ENCODE results near the gene SPRED3. TPM values are rescaled to one million over a fixed set of nuclear protein-coding genes. Genes with fewer than 3 reads are reported as not detected.

SPRED3 gene
- total and polyA plus RNA-seq, 2 of the 8 experiments (the other 6 are each of a cell fraction or from before 2014, with no cell fraction given): 8.1 to 10.3 TPM

- ChIA-PET POLR2A (ENCODE audit: partially characterized antibody) (no interaction called here), CTCF (ENCODE audit: partially characterized antibody) (no interaction called here)
- H4K8ac ChIP-seq (ENCODE audit: extremely low read depth, insufficient read depth, low read length): no peak overlapping the region
- H3K4me3 ChIP-seq (ENCODE audit: extremely low read depth in 1 of 4, insufficient read depth in 2 of 4, low read depth in 3 of 4, low read length in 4 of 4): no peak overlapping the region
- H3K14ac ChIP-seq (ENCODE audit: insufficient read length): no peak overlapping the region
- 0 out of 2 replicates have a peak, but pooled peaks cover 2% of the 10 kb centered on the region for H3K23me2 ChIP-seq (ENCODE audit: low read depth, low read length)
- H4K20me1 ChIP-seq (replicated peaks in 1 of 2; ENCODE audit: control insufficient read depth in 1 of 2, insufficient read depth in 2 of 2, low read length in 2 of 2): peaks cover 0 to 2% of the 10 kb centered on the region in 2 experiments
- no peak overlapping the region for H4K5ac ChIP-seq (ENCODE audit: insufficient read length, low read depth, low read length)
- H3K27ac ChIP-seq (ENCODE audit: low read depth, low read length): no peak overlapping the region
- no peak overlapping the region for H3K18ac ChIP-seq (ENCODE audit: extremely low read depth, low read length)
- peaks cover 4 to 20% (median 15%) of the 10 kb centered on the region in 4 experiments for H3K27me3 ChIP-seq (replicated peaks in 1 of 4; ENCODE audit: control insufficient read depth in 3 of 4, extremely low read depth in 1 of 4, insufficient read depth in 3 of 4, low read length in 3 of 4)
- no peaks in the 10 kb centered on the region for H3K9me3 ChIP-seq (ENCODE audit: insufficient read depth in 2 of 2, low read depth in 1 of 2, low read length in 1 of 2)
- no peak overlapping the region for H2AK5ac ChIP-seq (ENCODE audit: low read depth, low read length)
- no peak overlapping the region for H3K4me2 ChIP-seq (ENCODE audit: insufficient read depth in 1 of 2, low read depth in 2 of 2, low read length in 2 of 2)
- DNase-seq (ENCODE audit: low read depth in 1 of 2, low spot score in 2 of 2) (no peak), FAIRE-seq (no peak)
- TF ChIP-seq KDM1A (IDR thresholded peaks at IDR 0.05; ENCODE audit: borderline replicate concordance, low read length) (peak; percentile 38; the same call in 1 of the 2 replicates), SP4 (IDR thresholded peaks at IDR 0.05; ENCODE audit: low read length) (no peak)
- H2BK12ac ChIP-seq (ENCODE audit: low read depth, low read length): peak overlapping the region; percentile 71; the same call in 1 of the 2 replicates
- H3K4me1 ChIP-seq (replicated peaks in 1 of 4; ENCODE audit: control insufficient read depth in 3 of 4, insufficient read depth in 4 of 4, low read length in 3 of 4): peaks cover 0 to 4% (median 2%) of the 10 kb centered on the region in 4 experiments; a peak in 3 of 7 replicates
- no peak overlapping the region for H3K23ac ChIP-seq (ENCODE audit: insufficient read length)
- no peak overlapping the region for H3K4ac ChIP-seq (replicated peaks; ENCODE audit: insufficient read length, low read depth, low read length)
- H4K91ac ChIP-seq (replicated peaks; ENCODE audit: insufficient read length, low read length): no peak overlapping the region
- no peaks in the 10 kb centered on the region for H3K79me2 ChIP-seq (ENCODE audit: control insufficient read depth in 1 of 2, insufficient read depth in 2 of 2, low read length in 2 of 2)
- H2BK20ac ChIP-seq (ENCODE audit: low read length): no peak overlapping the region
- no peak overlapping the region for H3K56ac ChIP-seq (replicated peaks; ENCODE audit: insufficient read length, low read depth, low read length)
- no peak overlapping the region for H2BK120ac ChIP-seq (replicated peaks; ENCODE audit: low read depth, low read length)
- no peak overlapping the region for H2BK15ac ChIP-seq (ENCODE audit: low read length)
- H3K36me3 ChIP-seq (ENCODE audit: control insufficient read depth in 2 of 4, insufficient read depth in 4 of 4, low read length in 3 of 4): no peaks in the 10 kb centered on the region
- no peak overlapping the region for H2AFZ ChIP-seq (ENCODE audit: low read length)
- H3K79me1 ChIP-seq (ENCODE audit: low read depth, low read length): no peaks in the 10 kb centered on the region
- H3K9ac ChIP-seq (replicated peaks in 1 of 4; ENCODE audit: extremely low read depth in 1 of 4, low read depth in 3 of 4, low read length in 3 of 4): no peak overlapping the region
- H2BK5ac ChIP-seq (ENCODE audit: low read depth, low read length): no peak overlapping the region
- 87% methylated on average over 15 of the region's 16 CpGs; no CpG with 5 or more reads in 1 of the 2 experiments for WGBS, 2 experiments (ENCODE audit: extremely low coverage in 1 of 2, insufficient coverage in 1 of 2, insufficient read length in 1 of 2, insufficient replicate concordance in 2 of 2, low coverage in 1 of 2, low lambda C conversion rate in 2 of 2, missing lambda C conversion rate in 1 of 2)
Observed at GRCh38 chr19:38355728-38356725, 32.5 kb upstream of the SPRED3 start.
